Measurements from ENCODE around the gene BCL3.
"Not testable (repeated sequence)": the region's sequence is repeated elsewhere in the genome, so short reads cannot be mapped to it uniquely, and the experiment has no call there.

Gene BCL3

GRCh38 chr19:44765033-44765948 is 16.8 kb downstream of the BCL3 start:
- no peak for DNase-seq

DNA sequence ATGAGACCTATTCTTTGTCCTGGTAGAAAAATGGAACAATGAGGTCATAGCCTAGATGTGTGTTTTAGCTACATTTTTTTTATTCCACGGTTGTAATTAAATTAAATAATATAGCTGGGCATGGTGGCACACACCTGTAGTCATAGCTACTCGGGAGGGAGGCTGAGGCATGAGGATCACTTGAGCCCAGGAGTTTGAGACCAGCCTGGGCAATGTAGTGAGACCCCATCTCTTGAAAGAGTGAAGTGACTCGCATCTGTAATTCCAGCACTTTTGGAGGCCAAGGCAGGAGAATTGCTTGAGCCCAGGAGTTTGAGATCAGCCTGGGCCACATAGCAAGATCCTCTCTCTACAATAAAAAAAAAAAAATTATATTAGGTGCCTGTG is 17.4 kb downstream of the BCL3 start:
- no peak for DNase-seq

- DNase-seq, result no peak
These were observed 19.0 kb downstream of the BCL3 start for GRCh38 chr19:44767295-44768180.

DNA sequence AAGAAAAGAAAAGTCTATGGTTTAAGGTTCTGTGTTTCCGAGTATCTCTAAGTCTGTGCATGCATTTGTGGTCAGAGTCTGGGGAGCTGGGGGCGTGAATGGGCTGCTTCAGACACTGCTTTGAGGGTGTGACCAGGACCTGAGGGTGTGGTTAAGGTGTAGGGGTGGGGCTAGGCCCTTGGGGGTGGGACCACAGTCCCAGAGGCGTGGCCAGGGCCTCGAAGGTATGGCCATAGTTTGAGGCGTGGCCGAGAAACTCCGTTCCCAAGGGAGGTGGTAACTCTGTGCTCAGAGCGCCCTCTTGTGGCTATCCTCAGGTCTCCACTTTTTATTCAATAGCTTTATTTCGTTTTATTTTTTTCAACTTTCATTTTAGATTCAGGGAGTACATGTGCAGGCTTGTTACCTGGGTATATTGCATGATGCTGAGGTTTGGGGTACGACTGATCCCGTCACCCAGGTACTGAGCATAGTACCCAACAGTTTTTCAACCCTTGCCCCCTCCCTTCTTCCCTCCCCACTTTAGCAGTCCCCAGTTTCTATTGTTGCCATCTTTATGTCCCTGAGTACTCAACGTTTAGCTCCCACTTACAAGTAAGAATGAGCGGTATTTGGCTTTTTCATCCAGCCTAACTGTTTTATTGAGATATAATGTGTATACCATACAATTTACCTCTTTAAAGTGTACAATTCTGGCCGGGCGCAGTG is 22.2 kb downstream of the BCL3 start:
- DNase-seq, result peak; percentile 66

GRCh38 chr19:44772144-44772543 is 23.6 kb downstream of the BCL3 start:
- DNase-seq, result not testable (repeated sequence)

- DNase-seq, result no peak
These were observed 24.5 kb downstream of the BCL3 start for GRCh38 chr19:44772959-44773358.

DNA sequence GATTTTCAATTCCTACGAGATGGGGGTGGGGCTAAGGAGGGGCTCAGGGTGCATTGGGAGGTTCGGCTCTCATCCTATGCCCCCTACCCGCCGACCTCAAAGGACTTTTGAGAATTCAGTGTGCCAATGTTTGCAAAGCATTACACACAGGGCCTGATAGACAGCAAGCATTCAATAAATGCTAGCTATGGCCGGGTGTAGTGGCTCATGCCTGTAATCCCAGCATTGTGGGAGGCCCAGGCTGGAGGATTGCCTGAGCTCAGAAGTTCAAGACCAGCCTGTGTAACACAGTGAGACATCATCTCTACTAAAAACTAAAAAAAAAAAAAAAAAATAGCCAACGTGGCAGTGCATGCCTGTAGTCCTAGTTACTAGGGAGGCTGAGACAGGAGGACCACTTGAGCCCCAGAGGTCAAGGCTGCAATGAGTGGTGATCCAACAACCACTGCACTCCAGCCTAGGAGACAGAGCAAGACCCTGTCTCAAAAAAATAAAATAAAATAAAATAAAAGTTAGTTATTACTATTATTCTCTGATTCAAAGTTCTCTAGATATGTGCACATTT is 27.2 kb downstream of the BCL3 start:
- no peak for DNase-seq

DNA sequence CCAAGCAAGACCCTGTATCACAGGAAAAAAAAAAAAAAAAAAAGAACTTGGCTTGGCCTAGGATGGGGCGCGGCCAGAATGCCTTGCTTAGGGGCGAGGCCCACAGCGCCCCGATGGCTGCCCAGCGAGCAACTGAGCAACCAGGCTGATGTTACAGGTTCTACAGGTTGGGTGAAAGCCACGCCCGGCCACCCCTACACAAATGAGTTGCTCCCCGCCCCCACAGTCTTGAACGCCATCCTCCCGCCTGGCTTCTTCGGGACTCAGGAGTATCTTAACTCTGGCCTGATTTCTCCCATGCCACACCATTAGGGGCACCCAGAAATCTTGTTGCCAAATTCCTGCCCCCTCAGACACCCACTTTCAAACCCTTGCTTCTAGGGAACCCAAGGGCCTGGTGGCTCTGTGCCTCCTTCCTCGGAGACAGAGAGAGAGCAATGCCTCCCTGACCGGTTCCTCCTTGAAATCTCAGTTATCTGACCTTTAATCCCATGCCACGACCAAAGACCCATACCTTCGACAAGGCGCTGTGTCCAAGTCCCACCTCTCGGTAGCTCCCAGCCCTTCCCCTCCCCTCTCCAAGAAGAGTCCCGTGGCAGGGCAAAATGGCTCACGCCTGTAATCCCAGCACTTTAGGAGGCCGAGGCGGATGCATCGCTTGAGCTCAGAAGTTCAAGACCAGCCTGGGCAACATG is 28.0 kb downstream of the BCL3 start:
- DNase-seq, result no peak

GRCh38 chr19:44777715-44778347 is 29.3 kb downstream of the BCL3 start, which contains the start of gene CBLC:
TSS of gene CBLC (plus strand) at chr19:44777890. CDS start at chr19:44777932, 42 bp downstream.
- no peak for DNase-seq

DNA sequence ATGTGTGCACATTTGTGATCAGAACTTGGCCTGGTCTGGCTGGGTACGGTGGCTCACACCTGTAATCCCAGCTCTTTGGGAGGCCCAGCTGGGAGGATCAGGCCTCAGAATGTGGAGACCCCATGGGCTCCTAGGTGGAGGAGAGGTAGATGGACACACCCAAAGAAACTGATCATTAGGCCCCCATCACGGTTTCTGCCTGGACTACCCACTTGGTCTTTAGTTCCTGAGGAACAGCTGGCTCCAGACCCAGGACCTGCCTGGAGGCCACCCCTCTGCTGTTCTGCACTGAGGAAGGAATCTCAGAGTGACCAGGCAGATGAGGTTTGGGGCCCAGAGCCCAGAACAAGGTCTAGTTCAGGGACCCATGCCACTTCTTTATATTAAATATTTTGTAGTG is 30.6 kb downstream of the BCL3 start:
- no peak for DNase-seq

DNA sequence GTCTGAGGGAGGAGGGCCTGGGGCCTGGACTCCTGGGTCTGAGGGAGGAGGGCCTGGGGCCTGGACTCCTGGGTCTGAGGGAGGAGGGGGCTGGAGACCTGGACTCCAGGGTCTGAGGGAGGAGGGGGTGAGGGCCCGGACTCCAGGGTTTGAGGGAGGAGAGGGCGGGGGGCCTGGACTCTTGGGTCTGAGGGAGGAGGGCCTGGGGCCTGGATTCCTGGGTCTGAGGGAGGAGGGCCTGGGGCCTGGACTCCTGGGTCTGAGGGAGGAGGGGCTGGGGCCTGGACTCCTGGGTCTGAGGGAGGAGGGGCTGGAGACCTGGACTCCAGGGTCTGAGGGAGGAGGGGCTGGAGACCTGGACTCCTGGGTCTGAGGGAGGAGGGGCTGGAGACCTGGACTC is 33.2 kb downstream of the BCL3 start:
- DNase-seq, result not testable (repeated sequence)

DNA sequence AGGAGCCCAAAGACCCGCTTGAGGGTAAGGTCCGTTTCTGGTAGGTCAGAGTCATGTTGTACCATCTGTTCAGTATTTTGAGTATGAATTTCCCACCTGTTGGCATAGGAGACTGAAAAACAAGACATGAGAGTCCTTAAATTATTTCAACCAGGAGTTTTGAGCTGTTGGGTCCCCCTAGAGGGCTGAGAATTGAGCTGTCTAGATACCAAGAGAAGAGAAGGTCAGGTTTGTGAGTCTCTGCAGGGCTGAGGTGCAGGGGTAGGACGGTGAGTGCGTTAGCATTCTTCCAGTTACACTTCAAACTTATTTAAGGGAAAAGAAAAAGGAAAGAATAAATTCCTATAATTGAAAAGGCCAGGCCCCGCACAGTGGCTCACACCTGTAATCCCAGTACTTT is 34.2 kb downstream of the BCL3 start:
- no peak for DNase-seq

GRCh38 chr19:44783545-44783944 is 35.0 kb downstream of the BCL3 start:
- DNase-seq, result no peak

DNA sequence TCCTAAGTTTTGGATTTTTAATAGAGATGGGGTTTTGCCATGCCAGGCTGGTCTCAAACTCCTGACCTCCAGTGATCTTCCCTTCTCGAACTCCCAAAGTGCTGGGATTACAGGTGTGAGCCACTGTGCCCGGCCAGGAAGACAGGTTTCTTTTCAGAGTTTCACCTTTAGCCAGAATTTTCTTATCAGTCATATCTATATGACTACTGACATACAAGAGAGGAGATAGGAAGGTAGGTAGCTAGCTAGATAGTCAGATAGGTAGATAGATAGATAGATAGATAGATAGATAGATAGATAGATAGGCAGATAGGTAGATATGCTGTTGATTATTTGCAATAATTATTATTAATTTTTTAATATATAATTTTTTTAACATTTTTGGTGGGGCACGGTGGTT is 36.8 kb downstream of the BCL3 start:
- no peak for DNase-seq

DNA sequence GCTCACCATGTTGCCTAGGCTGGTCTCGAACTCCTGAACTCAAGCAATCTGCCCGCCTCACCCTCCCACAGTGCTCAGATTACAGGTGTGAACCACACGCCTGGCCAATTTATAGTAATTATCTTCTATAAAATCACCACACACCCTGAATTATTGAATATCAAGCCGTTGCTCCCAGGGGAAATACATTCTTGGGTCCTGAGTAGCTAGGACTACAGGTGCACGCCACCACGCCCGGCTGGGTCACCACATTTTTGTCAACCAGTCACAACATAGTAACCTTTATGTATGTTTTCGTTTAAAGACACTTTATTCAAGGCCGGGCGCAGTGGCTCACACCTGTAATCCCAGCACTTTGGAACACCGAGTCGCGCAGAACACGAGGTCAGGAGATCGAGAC is 37.5 kb downstream of the BCL3 start:
- DNase-seq, result no peak

DNA sequence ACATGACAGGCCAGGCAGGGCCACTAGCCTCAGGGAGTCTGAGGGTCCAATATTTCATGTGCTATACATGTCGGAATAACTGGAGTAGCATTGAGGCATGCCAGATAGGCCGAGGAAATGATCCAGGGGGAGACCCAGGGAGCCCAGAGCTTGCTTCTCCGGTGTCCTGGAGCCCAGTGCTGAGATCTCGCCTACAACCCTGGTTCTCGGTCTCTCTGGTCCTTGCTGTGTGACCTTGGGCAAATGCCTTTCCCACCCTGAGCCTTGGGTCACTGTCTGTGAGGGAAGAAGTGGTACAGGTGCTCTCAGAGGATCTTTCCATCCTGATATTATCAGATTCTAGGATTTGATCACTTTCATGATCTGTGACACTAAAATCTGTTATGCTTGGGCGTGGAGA is 40.5 kb downstream of the BCL3 start:
- DNase-seq, result no peak

DNA sequence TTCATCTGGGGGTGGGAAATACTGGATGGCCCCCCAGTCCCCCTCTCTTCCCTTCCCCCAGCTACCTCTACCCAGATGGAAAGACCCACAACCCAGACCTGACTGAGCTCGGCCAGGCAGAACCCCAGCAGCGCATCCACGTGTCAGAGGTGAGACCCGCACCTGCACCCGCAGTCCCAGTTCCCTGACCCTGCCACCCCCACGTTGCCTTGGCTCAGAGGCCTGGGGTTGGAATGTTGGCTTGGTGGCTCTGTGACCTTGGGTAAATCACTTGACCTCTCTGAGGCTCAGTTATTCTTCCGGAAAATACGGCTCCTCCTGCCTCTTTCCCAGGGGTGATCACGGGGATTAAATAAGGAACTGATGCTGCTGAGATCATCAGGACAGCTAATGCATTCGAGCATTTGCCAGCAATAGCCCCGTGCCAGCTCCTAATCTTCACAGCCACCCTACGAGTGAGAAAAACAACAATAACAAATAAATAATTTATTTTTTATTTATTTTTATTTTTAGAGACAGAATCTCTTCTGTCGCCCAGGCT is 41.5 kb downstream of the BCL3 start:
- no peak for DNase-seq

DNA sequence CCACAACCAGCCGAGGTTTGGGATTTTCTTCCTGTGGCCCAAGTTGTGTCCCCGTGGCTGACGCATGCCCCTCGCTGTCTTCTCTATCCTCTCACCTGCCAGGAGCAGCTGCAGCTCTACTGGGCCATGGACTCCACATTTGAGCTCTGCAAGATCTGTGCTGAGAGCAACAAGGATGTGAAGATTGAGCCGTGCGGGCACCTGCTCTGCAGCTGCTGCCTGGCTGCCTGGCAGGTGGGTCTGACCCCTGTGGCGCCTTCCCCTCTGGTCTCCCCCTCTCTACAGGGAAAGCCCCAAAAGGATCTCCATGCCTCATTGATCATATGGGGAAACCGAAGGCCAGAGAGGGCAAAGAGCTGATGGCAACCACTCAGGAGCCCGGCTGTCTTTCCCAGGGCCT is 43.8 kb downstream of the BCL3 start:
- no peak for DNase-seq

GRCh38 chr19:44794610-44795009 is 46.1 kb downstream of the BCL3 start:
- no peak for DNase-seq

- no peak for DNase-seq
These were observed 47.0 kb downstream of the BCL3 start for GRCh38 chr19:44795398-44795987.

DNA sequence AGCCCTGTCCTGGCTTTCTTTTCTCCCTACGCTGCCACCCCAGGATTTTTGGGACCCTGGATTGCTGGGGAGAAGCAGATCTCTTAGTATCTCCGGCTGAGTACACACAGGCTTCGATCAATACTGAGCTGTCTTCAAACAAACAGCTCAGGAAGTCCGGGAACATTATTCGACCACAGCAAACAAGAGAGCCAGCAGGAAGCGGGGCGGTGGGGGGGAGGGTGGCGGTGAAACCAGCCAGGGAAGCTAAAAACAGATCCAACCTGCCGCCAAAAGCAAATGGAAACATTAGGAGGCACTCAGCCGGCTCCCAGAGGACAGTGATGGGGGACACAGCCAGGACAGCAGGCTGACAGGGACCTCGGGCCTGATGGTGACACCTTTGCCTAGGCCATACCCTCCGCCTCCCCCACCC is 48.2 kb downstream of the BCL3 start:
- peak; percentile 73 for DNase-seq

Measured in NCI-H2081 treated with DMSO at 0.1 percent for 48 hours (cell line).